WTC11 (cell line): Measurements from ENCODE around the gene SLC6A20. TPM values are rescaled to one million over a fixed set of nuclear protein-coding genes. Genes with fewer than 3 reads are reported as not detected.
A peak's percentile ranks its signal among the peaks of the same experiment; 100 is the strongest.

ENCODE experiments used
- ATAC-seq: fragments of 200-7000 bp; cut with Tn5 transposase; 2 replicates; pipeline ENCODE4 v1.10.0; 2021; ENCODE audit warnings: mild to moderate bottlenecking, moderate library complexity
- CTCF ChIA-PET: fragments of 300-600 bp; sonication (Branson Sonifier 250); formaldehyde crosslinking; loops from one replicate; lab custom pipeline; 2021; ENCODE audit warnings: antibody characterized with exemption; lab: Charles Lee
- POLR2A ChIA-PET: fragments of 350-600 bp; sonication (Branson Sonifier 250); formaldehyde crosslinking; loops from one replicate; lab custom pipeline; 2021; ENCODE audit warnings: antibody characterized with exemption; lab: Charles Lee
- DNase-seq: peaks from one replicate; pipeline ENCODE4 v3.0.0; 2021; ENCODE audit warnings: low spot score
- H3K27ac Mint-ChIP-seq: 2 replicates; pipeline ENCODE4 v1.8.0; 2021; ENCODE audit warnings: mixed read lengths
- H3K27me3 Mint-ChIP-seq: 2 replicates; pipeline ENCODE4 v1.8.0; 2021; ENCODE audit warnings: low read depth, mild to moderate bottlenecking, moderate library complexity, mixed read lengths
- H3K36me3 Mint-ChIP-seq: 2 replicates; pipeline ENCODE4 v1.8.0; 2021; ENCODE audit warnings: mixed read lengths
- H3K4me1 Mint-ChIP-seq: 2 replicates; pipeline ENCODE4 v1.8.0; 2022; ENCODE audit warnings: mixed read lengths
- H3K4me3 Mint-ChIP-seq: 2 replicates; pipeline ENCODE4 v1.8.0; 2021; ENCODE audit warnings: mild to moderate bottlenecking, moderate library complexity, mixed read lengths
- H3K9me3 Mint-ChIP-seq: 2 replicates; pipeline ENCODE4 v1.8.0; 2021; ENCODE audit warnings: mixed read lengths
- ARID4B ChIP-seq: sonication (generic); formaldehyde crosslinking; IDR thresholded peaks from 2 replicates; pipeline ENCODE4 v1.8.0; 2023; ENCODE audit warnings: missing genetic modification reagents, mild to moderate bottlenecking, borderline replicate concordance
- CTCF ChIP-seq: fragments of 200-600 bp; IDR thresholded peaks from 2 replicates; pipeline ENCODE4 v1.8.0; 2022; ENCODE audit warnings: antibody characterized with exemption
- E2F5 ChIP-seq: sonication (generic); formaldehyde crosslinking; IDR thresholded peaks from 2 replicates; pipeline ENCODE4 v1.8.1; 2022; ENCODE audit warnings: mild to moderate bottlenecking, moderate library complexity, missing genetic modification reagents
- ETV6 ChIP-seq: sonication (generic); formaldehyde crosslinking; IDR thresholded peaks from 2 replicates; pipeline ENCODE4 v1.8.1; 2022; ENCODE audit warnings: mild to moderate bottlenecking, missing genetic modification reagents
- FOXP1 ChIP-seq: sonication (generic); formaldehyde crosslinking; IDR thresholded peaks from 2 replicates; pipeline ENCODE4 v1.8.0; 2022; ENCODE audit warnings: missing genetic modification reagents, mild to moderate bottlenecking, moderate library complexity, borderline replicate concordance
- GRHL2 ChIP-seq: fragments of 250-450 bp; sonication (Bioruptor Pico); IDR thresholded peaks from 2 replicates; pipeline ENCODE4 v1.8.0; 2022; ENCODE audit warnings: mild to moderate bottlenecking, moderate library complexity; ENCODE audit not compliant: insufficient replicate concordance, severe bottlenecking
- JAZF1 ChIP-seq: fragments of 250-450 bp; sonication (Bioruptor Pico); IDR thresholded peaks from 2 replicates; pipeline ENCODE4 v1.9.0; 2021; ENCODE audit warnings: moderate library complexity, mild to moderate bottlenecking, inconsistent platforms
- KAT7 ChIP-seq: sonication (generic); formaldehyde crosslinking; IDR thresholded peaks from 2 replicates; pipeline ENCODE4 v1.8.1; 2023; ENCODE audit warnings: missing genetic modification reagents, mild to moderate bottlenecking, borderline replicate concordance
- NFYB ChIP-seq: sonication (generic); formaldehyde crosslinking; conservative IDR thresholded peaks from 2 replicates; pipeline ENCODE4 v1.8.0; 2022; ENCODE audit warnings: low read depth, missing genetic modification reagents
- NR3C1 ChIP-seq: sonication (generic); formaldehyde crosslinking; conservative IDR thresholded peaks from 2 replicates; pipeline ENCODE4 v1.8.1; 2023; ENCODE audit warnings: low read depth, mild to moderate bottlenecking, missing genetic modification reagents
- OVOL2 ChIP-seq: fragments of 250-450 bp; sonication (Bioruptor Pico); IDR thresholded peaks from 2 replicates; pipeline ENCODE4 v1.9.0; 2021; ENCODE audit warnings: mild to moderate bottlenecking, borderline replicate concordance
- RORB ChIP-seq: fragments of 250-450 bp; sonication (Bioruptor Pico); IDR thresholded peaks from 2 replicates; pipeline ENCODE4 v1.9.0; 2021; ENCODE audit warnings: mild to moderate bottlenecking
- SP1 ChIP-seq: sonication (generic); formaldehyde crosslinking; conservative IDR thresholded peaks from 2 replicates; pipeline ENCODE4 v1.8.1; 2022; ENCODE audit warnings: missing genetic modification reagents
- STAT6 ChIP-seq: sonication (generic); formaldehyde crosslinking; conservative IDR thresholded peaks from 2 replicates; pipeline ENCODE4 v1.8.1; 2023; ENCODE audit warnings: mild to moderate bottlenecking, low read depth, missing genetic modification reagents, moderate library complexity
- TCF7 ChIP-seq: sonication (generic); formaldehyde crosslinking; IDR thresholded peaks from 2 replicates; pipeline ENCODE4 v1.8.0; 2022; ENCODE audit warnings: mild to moderate bottlenecking, low read depth, missing genetic modification reagents, moderate library complexity
- TEAD4 ChIP-seq: sonication (generic); formaldehyde crosslinking; IDR thresholded peaks from 2 replicates; pipeline ENCODE4 v1.8.0; 2022; ENCODE audit warnings: mild to moderate bottlenecking, missing genetic modification reagents
- ZMAT4 ChIP-seq: fragments of 250-450 bp; sonication (Bioruptor Pico); IDR thresholded peaks from 2 replicates; pipeline ENCODE4 v1.9.0; 2021; ENCODE audit warnings: mild to moderate bottlenecking
- ZNF121 ChIP-seq: sonication (generic); formaldehyde crosslinking; IDR thresholded peaks from 2 replicates; pipeline ENCODE4 v1.8.0; 2023; ENCODE audit warnings: missing genetic modification reagents
- ZNF396 ChIP-seq: fragments of 250-450 bp; sonication (Bioruptor Pico); IDR thresholded peaks from 2 replicates; pipeline ENCODE4 v1.8.0; 2021; ENCODE audit warnings: mild to moderate bottlenecking, moderate library complexity, borderline replicate concordance
- ZNF425 ChIP-seq: fragments of 250-450 bp; sonication (Bioruptor Pico); conservative IDR thresholded peaks from 2 replicates; pipeline ENCODE4 v1.9.0; 2021; ENCODE audit warnings: mild to moderate bottlenecking
- ZNF671 ChIP-seq: fragments of 250-450 bp; sonication (Bioruptor Pico); IDR thresholded peaks from 2 replicates; pipeline ENCODE4 v1.8.0; 2021; ENCODE audit warnings: mild to moderate bottlenecking
- ZSCAN18 ChIP-seq: fragments of 250-450 bp; sonication (Bioruptor Pico); IDR thresholded peaks from 2 replicates; pipeline ENCODE4 v2.1.2; 2022; ENCODE audit warnings: mild to moderate bottlenecking, moderate library complexity
- total RNA-seq: library from RNA; stranded (reverse); gene quantifications from 3 replicates; pipeline ENCODE4 v1.2.3, GENCODE V29; 2021

SLC6A20 gene
- total RNA-seq, 1 experiment from 2014 or later, result 0.26 TPM

- DNase-seq (no peak), ATAC-seq (no peak)
- no peak overlapping the region for H3K4me3 Mint-ChIP-seq
- no peak overlapping the region for H3K27ac Mint-ChIP-seq
- H3K4me1 Mint-ChIP-seq, result peaks cover 3% of the 10 kb centered on the region
- peaks cover 15% of the 10 kb centered on the region for H3K36me3 Mint-ChIP-seq
- no peak for TF ChIP-seq ZMAT4 (CRISPR knock-in tag)
- no peak for TF ChIP-seq ZNF671 (CRISPR knock-in tag)
- no peak for TF ChIP-seq TEAD4 (CRISPR knock-in tag)
- TF ChIP-seq ARID4B (CRISPR knock-in tag), result no peak
- TF ChIP-seq STAT6 (CRISPR knock-in tag), result no peak
- TF ChIP-seq ZSCAN18 (CRISPR knock-in tag), result no peak
- TF ChIP-seq OVOL2 (CRISPR knock-in tag), result no peak
- TF ChIP-seq GRHL2 (CRISPR knock-in tag), result no peak
- TF ChIP-seq E2F5 (CRISPR knock-in tag), result no peak
- TF ChIP-seq TCF7 (CRISPR knock-in tag), result no peak
- TF ChIP-seq NFYB (CRISPR knock-in tag), result no peak
- TF ChIP-seq ZNF121, result no peak
- TF ChIP-seq, all 79 proteins: peak for 0
- CTCF ChIA-PET, result interaction anchor here (2.0 kb wide), 1 partner anchor 25 kb away, joined by 4 read pairs; no protein-coding TSS in a partner anchor
- Mint-ChIP-seq H3K9me3 (peaks cover 39% of the 10 kb centered on the region), H3K27me3 (peaks cover 4% of the 10 kb centered on the region; the same call in 1 of the 2 replicates)
- POLR2A ChIA-PET, result no interaction called here
Observed at GRCh38 chr3:45785605-45786150, 10.7 kb downstream of the SLC6A20 start.

GRCh38 chr3:45783667-45784066 lies 12.7 kb downstream of the SLC6A20 start:
- ATAC-seq, result peak; percentile 60
- Mint-ChIP-seq H3K27me3 (peaks cover 4% of the 10 kb centered on the region; the same call in 1 of the 2 replicates), H3K9me3 (peaks cover 23% of the 10 kb centered on the region), H3K36me3 (peaks cover under 1% of the 10 kb centered on the region), H3K4me3 (no peak overlapping the region), H3K27ac (no peak overlapping the region), H3K4me1 (peaks cover 2% of the 10 kb centered on the region)
- ChIA-PET CTCF (interaction anchor here (0.6 to 1.2 kb wide), 4 partner anchors 9 to 347 kb away, joined by 3 to 7 read pairs (median 3); no protein-coding TSS in a partner anchor), POLR2A (no interaction called here)
- no peak for DNase-seq
- TF ChIP-seq SP1 (no peak), CTCF (no peak), ZNF396 (CRISPR knock-in tag) (no peak), RORB (CRISPR knock-in tag) (no peak), FOXP1 (CRISPR knock-in tag) (no peak), NR3C1 (no peak), KAT7 (CRISPR knock-in tag) (no peak), ETV6 (no peak), JAZF1 (no peak), ZNF425 (CRISPR knock-in tag) (no peak)
